Hindlimb muscle (tissue), 1 donor: Measurements from ENCODE around the gene THG1L. TPM values are rescaled to one million over a fixed set of nuclear protein-coding genes. Genes with fewer than 3 reads are reported as not detected.

Experiments used
- DNase-seq: peaks from one replicate; pipeline ENCODE4 v3.0.0-alpha.2; 2013
- polyA plus RNA-seq: library from polyadenylated mRNA; unstranded; fragments of 120-200 nt; gene quantifications from one replicate; pipeline ENCODE4 v1.2.1, GENCODE V29; 2013; ENCODE audit not compliant: insufficient read length

The THG1L gene
- polyA plus RNA-seq, 1 donor = 25.7 TPM

DNA sequence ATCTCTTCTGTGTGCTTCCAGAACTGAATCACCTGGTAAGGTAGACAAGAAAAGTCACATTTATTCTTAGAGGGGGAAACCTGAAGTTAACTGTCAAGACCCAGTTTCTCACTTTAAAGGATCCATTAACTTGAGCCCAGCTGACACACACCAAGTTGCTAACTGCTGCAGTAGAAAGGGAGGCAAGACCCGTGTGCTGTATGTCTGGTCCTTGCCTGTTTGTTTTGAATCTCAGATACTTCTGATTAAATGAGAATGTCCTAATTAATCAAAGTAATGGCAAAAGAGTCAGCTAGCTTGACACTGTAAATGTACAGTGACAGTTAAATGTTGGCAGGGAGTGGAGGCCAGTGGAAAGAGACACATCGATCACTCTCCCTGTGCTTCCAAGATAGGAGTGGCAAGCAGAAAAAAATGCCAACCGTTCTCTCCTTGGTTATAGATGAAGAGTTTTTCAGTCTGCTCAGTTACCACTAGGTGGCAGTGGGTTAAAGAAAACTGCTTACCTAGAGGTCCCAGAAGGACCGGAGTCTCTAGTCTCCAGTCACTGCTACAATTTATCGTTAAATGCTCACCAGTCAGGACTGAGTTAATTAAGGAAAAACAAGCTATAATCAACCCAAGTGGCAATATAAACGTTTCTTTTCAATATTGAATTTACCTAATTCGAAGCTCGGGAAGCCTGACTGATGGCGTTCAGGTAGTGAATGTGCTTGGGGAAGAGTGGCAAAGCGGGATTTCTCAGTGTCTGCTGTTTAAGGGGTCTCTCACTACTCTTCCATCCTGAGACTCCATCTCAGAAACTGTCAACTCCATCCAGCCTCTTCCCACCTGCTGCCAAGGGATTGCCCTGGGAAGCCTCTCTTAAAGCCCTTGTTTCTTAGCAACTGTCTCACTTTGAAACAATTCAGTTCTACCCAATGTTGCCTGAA is 30.7 kb downstream of the THG1L start:
- peak; percentile 36 for DNase-seq

DNA sequence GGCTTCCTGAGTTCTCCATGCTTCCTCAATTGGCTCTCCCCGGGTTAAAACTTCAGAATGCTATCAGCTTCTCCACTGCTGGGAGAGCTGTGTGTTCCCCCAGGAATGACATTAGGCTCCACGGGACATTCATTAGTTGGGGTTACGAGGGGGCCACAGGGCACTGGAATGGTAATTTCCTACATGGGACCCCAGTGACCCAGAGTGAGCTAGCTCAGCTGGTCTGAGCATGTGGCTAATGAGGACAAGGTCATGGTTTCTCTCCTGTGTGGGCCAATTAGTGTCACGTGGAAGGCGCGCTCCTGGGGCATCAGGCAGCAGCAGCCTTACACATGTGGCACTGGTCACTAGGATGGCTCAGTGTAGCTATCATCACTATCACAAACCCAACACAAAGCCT is 33.3 kb downstream of the THG1L start:
- no peak for DNase-seq

DNA sequence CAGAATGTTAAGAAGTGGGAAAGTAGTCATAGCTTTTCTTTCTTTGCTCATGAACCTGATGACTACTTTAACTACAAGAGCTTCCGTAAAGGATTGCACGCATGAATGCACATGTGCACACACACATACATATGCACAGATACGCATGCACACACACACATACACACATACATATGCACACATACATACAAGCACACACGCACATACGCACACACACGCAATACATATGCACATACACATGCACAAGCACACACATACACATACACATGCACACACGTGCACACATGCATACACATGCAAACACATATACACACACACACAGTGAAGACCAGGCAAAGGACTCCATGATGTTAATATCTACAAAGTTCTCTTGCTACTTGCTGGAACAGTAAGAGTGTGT is 35.2 kb downstream of the THG1L start:
- no peak for DNase-seq

DNA sequence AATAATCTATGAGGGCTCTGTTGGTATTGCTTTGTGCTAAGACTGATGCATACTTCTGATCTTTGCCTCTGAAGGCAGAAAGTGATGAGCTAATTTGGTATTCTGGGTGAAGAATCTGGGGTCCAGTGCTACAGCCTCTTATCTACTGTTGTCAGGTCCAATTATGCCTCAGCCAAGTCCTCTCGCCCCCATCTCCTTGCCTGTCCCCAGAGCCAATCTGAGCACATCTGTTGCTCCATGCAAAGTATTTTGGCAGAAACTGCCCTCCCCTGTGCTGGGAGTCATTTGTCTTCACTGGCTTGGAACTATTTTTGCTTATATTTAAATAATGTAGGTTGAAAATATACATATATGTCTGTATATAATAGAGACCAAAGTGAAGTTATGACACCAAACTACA is 35.7 kb downstream of the THG1L start:
- no peak for DNase-seq

DNA sequence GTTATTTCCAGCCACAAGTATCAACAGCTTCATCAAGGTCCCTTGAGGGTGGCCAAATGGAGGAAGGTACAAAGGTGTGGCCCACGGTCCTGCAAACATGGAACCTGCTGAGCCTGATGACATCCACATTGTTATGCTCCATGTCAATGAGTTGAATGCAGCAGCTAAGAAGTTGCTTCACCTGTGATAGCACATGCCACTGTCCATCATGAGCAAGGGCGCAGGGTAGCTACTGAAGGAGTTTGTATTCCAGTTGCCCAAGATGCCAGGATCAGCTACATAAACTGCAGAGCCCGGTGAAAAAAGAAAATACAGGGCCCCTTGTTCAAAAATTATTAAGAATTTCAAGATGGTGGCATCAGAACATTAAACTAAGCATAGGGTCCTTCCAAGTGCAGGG is 36.5 kb downstream of the THG1L start:
- DNase-seq = no peak

DNA sequence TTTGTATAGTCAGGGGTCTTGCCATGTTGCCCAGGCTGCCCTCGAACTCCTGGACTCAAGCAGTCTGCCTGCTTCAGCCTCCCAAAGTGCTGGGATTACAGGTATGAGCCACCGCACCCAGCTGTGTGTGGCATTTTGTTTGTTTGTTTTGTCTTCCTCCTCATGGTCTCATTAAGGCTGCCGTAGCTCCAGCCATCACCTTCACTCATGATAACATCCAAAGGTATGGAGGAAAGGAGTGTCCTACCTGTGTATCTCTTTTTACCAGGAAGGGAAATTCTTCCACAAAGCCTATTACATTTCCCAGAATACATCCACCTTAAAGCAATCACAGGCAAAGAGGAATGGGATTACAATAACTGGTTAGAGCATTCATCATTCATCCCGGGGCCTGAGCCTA is 39.4 kb downstream of the THG1L start:
- no peak for DNase-seq

DNA sequence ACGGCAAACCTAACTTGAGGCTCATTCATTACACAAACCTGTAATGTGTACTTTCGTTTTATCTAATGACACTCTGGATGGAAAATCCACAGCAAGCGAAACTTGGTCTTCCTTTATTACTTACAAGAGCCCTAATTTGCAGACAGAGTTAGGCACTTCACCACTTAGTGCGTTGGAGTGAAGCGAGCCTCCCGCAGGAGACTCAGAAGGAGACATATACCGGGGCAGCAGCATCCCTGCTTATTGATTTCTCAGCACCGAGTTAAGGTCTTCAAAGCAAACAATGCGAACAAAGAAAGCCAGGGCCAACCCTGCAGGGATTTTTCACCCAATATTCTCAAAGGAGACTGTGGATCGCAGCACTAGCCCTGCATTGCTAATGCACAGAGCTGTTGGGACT is 40.9 kb downstream of the THG1L start:
- no peak for DNase-seq

DNA sequence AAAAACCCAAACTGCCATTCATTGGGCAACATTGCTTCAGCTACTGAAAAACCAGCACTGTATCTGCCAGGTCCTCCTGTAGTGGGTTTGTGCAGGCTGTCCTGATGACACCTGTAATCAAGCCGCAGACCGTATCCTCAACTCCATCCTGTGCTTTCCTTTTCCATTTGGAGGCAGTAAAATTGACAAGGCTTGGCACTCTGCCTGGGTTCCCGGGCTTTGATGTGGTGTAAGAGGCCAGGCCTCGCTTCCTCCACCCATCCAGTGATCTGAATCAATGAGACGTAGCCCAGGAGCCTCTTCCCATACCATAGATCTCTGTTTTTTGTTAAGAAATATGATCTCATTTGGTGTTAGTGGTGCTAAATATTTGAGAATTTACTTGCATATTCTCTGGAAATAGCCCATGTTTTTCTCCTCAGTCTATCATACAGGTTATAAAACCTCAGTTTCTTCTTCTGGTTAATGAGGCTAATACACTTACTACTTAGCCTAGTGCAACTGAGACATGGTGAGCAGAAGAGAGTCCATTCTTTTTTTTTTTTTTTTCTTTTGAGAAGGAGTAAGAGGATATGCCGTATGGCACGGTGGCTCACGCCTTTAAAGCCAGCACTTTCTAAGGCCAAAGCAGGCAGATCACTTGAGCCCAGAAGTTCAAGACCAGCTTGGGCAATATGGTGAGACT is 47.0 kb downstream of the THG1L start:
- no peak for DNase-seq

DNA sequence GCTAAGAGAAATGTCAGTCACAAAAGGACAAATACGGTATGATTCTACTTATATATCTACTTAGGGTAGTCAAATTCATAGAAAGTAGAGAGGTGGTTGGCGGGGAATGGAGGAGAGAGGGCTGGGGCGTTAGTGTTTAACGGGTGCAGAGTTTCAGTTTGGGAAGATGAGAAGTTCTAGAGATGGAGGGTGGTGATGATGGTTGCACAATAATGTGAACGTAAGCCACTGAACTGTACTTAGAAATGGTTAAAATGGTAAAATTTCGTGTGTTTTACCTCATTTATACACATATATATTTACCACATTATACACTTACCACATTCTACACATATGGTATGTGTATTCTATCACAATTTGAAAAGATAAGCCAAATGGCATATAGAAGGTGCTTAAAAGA is 48.0 kb downstream of the THG1L start:
- no peak for DNase-seq

DNA sequence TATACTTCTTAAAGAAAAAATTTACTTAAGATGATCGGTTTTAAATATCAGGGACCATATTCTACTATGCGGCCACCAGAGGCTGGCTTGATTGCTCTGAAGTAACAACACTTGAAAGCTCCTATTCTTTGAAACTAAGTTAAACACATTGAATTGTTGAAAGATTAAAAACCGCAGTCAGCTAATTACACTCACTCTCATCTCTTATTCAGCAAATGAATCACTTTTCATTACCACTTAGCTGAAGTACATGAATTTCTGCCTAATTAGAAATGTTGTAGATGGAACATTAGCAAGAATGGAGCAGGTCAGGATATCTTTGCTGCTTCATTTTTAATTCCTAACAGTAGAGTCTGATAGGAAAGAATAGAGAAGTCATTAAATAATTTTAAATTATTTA is 54.6 kb downstream of the THG1L start:
- no peak for DNase-seq

Other genes starting within 250 kb of the THG1L start
- gene ADAM19, start 155.6 kb upstream of the THG1L start, polyA plus RNA-seq = 17.7 TPM
- gene SOX30, start 79.0 kb upstream of the THG1L start, polyA plus RNA-seq = 0.26 TPM
- not detected for gene C5orf52, start 59.9 kb upstream of the THG1L start, polyA plus RNA-seq
- gene LSM11, start 12.3 kb downstream of the THG1L start, polyA plus RNA-seq = 10.6 TPM
- 58.1 TPM for gene CLINT1, start 127.7 kb downstream of the THG1L start, polyA plus RNA-seq